Activated naive CD4-positive, alpha-beta T cell treated with anti-CD3 and anti-CD28 coated beads for 36 hours (primary cell): Measurements from ENCODE around the gene OR13J1. TPM values are rescaled to one million over a fixed set of nuclear protein-coding genes. Genes with fewer than 3 reads are reported as not detected.
A peak's percentile ranks its signal among the peaks of the same experiment; 100 is the strongest.
"Not testable (repeated sequence)": the region's sequence is repeated elsewhere in the genome, so short reads cannot be mapped to it uniquely, and the experiment has no call there.

Experiments used
- CTCF ChIA-PET: fragments of 350-600 bp; sonication (Branson Sonifier 250); formaldehyde crosslinking; loops from one replicate; lab custom pipeline; 2021; ENCODE audit warnings: antibody characterized with exemption; lab: Charles Lee
- DNase-seq: peaks from one replicate; pipeline ENCODE4 v3.0.0-alpha.2; 2020
- H3K27ac Mint-ChIP-seq: one replicate; pipeline ENCODE4 v1.8.0; 2021; ENCODE audit warnings: mild to moderate bottlenecking, mixed read lengths
- H3K27me3 Mint-ChIP-seq: one replicate; pipeline ENCODE4 v1.8.0; 2021; ENCODE audit warnings: low read depth, mixed read lengths
- H3K36me3 Mint-ChIP-seq: one replicate; pipeline ENCODE4 v1.8.0; 2021; ENCODE audit warnings: low read depth, mixed read lengths
- H3K4me1 Mint-ChIP-seq: one replicate; pipeline ENCODE4 v1.8.0; 2021; ENCODE audit warnings: low read depth, mixed read lengths
- H3K4me3 Mint-ChIP-seq: one replicate; pipeline ENCODE4 v1.8.0; 2021; ENCODE audit warnings: mild to moderate bottlenecking, moderate library complexity, mixed read lengths
- H3K9me3 Mint-ChIP-seq: one replicate; pipeline ENCODE4 v1.8.0; 2021; ENCODE audit warnings: mixed read lengths
- intact Hi-C: fragments of 100-400 bp; cut with micrococcal nuclease; formaldehyde crosslinking; loops from one replicate; pipeline ENCODE4 v1.15.1; 2023
- total RNA-seq, 2 experiments: library from RNA; stranded (reverse); gene quantifications; one replicate each; pipeline ENCODE4 v1.2.3, GENCODE V29; 2021

Gene OR13J1, protein sequence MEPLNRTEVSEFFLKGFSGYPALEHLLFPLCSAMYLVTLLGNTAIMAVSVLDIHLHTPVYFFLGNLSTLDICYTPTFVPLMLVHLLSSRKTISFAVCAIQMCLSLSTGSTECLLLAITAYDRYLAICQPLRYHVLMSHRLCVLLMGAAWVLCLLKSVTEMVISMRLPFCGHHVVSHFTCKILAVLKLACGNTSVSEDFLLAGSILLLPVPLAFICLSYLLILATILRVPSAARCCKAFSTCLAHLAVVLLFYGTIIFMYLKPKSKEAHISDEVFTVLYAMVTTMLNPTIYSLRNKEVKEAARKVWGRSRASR
- total RNA-seq = not detected

DNA sequence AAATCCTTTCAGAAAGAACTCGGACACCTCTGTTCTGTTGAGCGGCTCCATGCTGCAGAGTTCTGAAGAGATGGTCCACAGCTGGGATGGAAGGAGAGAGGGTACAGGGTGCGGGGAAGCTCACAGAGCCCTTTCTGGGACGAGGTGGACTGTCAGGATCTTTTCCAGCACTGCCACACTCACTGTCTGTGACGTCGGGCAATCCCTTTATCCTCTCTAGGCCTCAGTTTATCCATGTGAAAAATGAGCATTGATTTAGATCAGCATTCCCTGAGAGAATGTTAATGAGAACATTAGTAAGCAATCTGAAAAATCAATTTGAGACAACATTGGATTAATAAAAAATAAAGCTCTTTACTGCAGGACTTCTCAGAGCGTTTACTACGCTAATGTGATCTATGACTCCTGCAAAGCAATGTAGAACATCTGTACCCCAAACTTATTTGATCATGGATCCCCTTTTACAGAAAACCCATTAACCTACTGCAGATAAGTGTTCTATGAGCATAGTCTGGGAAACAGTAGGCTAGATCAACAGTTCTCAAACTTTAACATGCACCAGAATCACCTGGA lies at the start of gene OR13J1:
TSS of gene OR13J1 (minus strand) at position 51 of the 573 bp plus-strand sequence. CDS start at position 51, 0 bp downstream.
- DNase-seq = no peak
- no peaks in the 10 kb centered on the region for H3K4me1 Mint-ChIP-seq
- H3K27me3 Mint-ChIP-seq = no peaks in the 10 kb centered on the region
- H3K9me3 Mint-ChIP-seq = no peaks in the 10 kb centered on the region
- CTCF ChIA-PET = interaction anchor here (1.0 kb wide), 2 partner anchors 12 to 153 kb away, joined by 3 to 6 read pairs; no protein-coding TSS in a partner anchor
- H3K27ac Mint-ChIP-seq = no peak within 1 kb of the TSS
- no peaks in the 10 kb centered on the region for H3K36me3 Mint-ChIP-seq
- intact Hi-C loops = no loop called here
- H3K4me3 Mint-ChIP-seq = no peak within 1 kb of the TSS

DNA sequence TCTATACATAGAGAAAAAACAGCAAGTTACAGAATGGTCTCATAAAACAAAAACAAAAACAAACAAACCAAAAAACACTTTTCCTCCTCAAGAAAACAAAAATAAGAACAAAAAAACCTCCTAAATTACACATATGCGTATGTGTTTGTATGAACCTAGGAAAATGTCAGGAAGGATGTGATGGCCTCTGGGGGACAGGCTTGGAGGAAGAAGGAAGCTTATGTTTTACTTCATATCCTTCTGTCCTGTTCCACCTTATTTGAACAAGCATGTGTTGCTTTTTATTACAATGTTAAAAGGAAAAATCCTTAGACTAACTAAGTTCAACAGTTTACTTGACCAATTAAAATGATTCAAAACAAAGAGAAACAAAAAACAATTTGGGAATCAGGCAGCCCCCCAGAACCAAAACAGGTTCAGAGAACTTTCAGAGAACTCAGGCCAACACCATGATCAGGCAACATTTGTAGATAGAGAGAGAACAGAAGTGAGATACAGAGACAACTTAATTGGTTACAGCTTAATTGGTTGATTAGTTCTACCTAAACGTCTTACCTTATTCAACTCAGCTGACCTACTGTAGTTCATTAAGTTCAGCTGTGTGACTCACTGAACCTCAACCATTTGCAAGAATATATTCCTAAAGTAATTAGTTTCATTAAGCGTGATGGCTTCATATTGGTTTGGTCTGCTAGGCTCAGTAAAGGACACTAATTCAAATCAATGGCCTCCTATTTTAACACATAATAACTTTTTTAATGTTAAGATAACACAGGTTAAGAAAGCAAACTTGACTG lies 49.2 kb upstream of the OR13J1 start:
- Mint-ChIP-seq H3K36me3 (no peaks in the 10 kb centered on the region), H3K9me3 (no peaks in the 10 kb centered on the region), H3K27ac (no peak overlapping the region), H3K4me3 (no peak overlapping the region), H3K4me1 (peaks cover 21% of the 10 kb centered on the region), H3K27me3 (no peaks in the 10 kb centered on the region)
- DNase-seq = no peak
- CTCF ChIA-PET = interaction anchor here (0.7 to 2.6 kb wide), 5 partner anchors 16 to 89 kb away, joined by 3 to 10 read pairs (median 8); no protein-coding TSS in a partner anchor
- intact Hi-C loops = no loop called here

DNA sequence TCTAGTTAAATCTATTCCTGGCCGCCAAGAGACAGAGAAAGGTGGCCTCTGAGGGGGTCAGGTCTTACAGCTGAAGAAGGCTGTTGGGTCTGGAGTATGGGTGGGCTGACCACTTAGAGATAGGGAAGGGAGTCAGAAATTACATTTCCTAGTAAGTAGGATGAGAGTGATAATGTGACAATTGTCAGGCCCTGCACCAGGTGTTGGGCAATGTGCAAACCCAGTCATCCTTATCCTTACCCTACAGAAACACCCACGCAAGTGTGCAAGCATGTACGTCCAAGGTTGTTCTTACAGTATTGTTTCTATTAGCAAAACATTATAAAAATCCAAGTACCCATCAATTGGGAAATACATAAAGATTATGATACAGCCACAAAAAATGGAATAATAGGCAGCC lies 48.6 kb upstream of the OR13J1 start:
- H3K36me3 Mint-ChIP-seq = no peaks in the 10 kb centered on the region
- no peaks in the 10 kb centered on the region for H3K27me3 Mint-ChIP-seq
- no peak for DNase-seq
- no peak overlapping the region for H3K4me3 Mint-ChIP-seq
- intact Hi-C loops = no loop called here
- H3K9me3 Mint-ChIP-seq = no peaks in the 10 kb centered on the region
- CTCF ChIA-PET = interaction anchor here (1.2 to 2.6 kb wide), 4 partner anchors 16 to 90 kb away, joined by 4 to 10 read pairs (median 8); no protein-coding TSS in a partner anchor
- H3K4me1 Mint-ChIP-seq = peaks cover 14% of the 10 kb centered on the region
- H3K27ac Mint-ChIP-seq = no peak overlapping the region

DNA sequence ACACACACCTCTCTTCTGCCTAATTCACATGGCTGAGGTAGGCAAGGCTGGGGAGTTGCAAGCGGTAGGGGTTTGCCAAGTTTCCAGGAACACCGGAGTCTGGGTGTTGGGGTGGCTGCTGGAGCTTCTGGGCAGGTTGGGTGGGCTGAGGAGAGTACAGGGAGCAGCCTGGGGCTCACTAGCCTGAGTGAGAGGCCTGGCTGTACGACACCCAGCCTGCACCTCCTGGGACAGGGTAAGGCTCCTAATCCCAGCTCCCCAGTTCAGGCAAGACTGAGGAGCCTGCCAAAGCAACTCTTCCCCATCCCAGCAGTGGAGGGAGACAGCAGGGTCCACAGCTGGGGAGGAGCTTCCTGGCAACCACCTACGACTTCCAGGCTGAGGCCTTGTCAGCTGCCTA lies 47.1 kb upstream of the OR13J1 start:
- Mint-ChIP-seq H3K9me3 (no peaks in the 10 kb centered on the region), H3K4me3 (no peak overlapping the region), H3K4me1 (peaks cover 8% of the 10 kb centered on the region), H3K27me3 (no peaks in the 10 kb centered on the region), H3K36me3 (no peaks in the 10 kb centered on the region), H3K27ac (no peak overlapping the region)
- intact Hi-C loops = no loop called here
- DNase-seq = no peak
- CTCF ChIA-PET = interaction anchor here (0.7 to 2.1 kb wide), 2 partner anchors 14 to 28 kb away, joined by 4 to 8 read pairs; no protein-coding TSS in a partner anchor

DNA sequence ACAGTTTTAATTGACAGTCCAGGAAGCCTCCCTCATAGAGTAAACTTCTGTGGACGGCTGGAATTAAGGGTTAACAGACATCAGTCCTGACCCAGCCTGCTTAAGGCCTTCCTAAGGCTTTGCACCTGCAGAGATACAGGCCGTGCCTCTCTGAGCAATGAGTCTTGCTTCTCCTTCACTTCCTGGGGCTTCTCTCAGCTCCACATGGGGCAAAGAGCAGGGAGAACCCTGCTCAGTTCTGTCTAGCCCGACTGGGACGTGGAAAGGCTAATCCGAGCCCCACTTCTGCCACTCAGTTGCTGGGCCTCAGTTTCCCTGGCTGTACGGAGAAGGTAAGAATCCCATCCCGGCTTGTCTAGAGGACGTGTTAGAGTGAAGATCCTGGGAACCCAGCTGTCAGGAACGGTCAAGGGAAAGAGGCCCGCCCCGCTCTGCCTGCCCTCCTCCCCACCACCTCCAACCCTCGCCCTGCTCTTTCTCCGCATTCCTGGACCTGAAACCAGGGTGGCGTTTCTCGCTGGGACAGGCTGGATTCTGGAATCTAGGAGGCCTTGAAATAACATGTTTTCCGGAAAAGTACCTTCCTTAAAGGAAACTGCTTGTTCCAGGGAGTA lies 45.6 kb upstream of the OR13J1 start:
- Mint-ChIP-seq H3K4me1 (peaks cover 20% of the 10 kb centered on the region), H3K27ac (no peak overlapping the region), H3K4me3 (no peak overlapping the region), H3K36me3 (no peaks in the 10 kb centered on the region), H3K27me3 (no peaks in the 10 kb centered on the region), H3K9me3 (no peaks in the 10 kb centered on the region)
- no peak for DNase-seq
- CTCF ChIA-PET = no interaction called here
- intact Hi-C loops = no loop called here

DNA sequence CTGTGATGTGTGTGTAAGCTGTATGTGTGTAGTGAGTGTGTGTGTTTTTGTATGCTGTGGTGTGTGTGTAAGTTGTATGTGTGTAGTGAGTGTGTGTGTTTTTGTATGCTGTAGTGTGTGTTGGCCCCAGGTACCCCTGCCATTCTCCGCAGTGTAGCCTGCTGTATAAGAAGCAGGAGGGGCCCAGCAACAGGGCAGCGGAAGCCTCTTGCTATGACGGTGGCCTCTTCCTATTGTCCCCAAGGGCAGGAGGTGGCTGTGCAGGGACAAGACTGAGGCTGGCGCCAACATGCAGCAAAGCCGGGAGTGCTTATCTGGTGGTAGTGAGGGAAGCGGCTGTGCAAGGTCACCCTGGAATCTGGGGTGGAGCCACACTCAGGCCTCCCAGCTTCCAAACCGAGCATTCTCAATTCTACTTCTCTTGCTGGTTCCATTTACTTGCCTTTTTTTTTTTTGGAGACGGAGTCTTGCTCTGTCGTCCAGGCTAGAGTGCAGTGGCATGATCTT lies 44.2 kb upstream of the OR13J1 start:
- Mint-ChIP-seq H3K27me3 (no peaks in the 10 kb centered on the region), H3K27ac (no peak overlapping the region), H3K4me1 (peaks cover 29% of the 10 kb centered on the region), H3K9me3 (no peaks in the 10 kb centered on the region), H3K36me3 (no peaks in the 10 kb centered on the region), H3K4me3 (no peak overlapping the region)
- peak; percentile 35 for DNase-seq
- CTCF ChIA-PET = interaction anchor here (0.6 to 1.2 kb wide), 2 partner anchors 23 to 30 kb away, joined by 6 read pairs; no protein-coding TSS in a partner anchor
- intact Hi-C loops = loop anchor here (5.0 kb wide), 1 partner anchor 93 kb away; no protein-coding TSS in a partner anchor

DNA sequence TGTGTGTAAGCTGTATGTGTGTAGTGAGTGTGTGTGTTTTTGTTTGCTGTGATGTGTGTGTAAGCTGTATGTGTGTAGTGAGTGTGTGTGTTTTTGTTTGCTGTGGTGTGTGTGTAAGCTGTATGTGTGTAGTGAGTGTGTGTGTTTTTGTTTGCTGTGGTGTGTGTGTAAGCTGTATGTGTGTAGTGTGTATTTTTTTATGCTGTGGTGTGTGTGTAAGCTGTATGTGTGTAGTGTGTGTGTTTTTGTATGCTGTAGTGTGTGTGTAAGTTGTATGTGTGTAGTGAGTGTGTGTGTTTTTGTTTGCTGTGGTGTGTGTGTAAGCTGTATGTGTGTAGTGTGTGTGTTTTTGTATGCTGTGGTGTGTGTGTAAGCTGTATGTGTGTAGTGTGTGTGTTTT lies 43.2 kb upstream of the OR13J1 start:
- H3K4me1 Mint-ChIP-seq = peaks cover 38% of the 10 kb centered on the region
- H3K36me3 Mint-ChIP-seq = not testable (repeated sequence)

DNA sequence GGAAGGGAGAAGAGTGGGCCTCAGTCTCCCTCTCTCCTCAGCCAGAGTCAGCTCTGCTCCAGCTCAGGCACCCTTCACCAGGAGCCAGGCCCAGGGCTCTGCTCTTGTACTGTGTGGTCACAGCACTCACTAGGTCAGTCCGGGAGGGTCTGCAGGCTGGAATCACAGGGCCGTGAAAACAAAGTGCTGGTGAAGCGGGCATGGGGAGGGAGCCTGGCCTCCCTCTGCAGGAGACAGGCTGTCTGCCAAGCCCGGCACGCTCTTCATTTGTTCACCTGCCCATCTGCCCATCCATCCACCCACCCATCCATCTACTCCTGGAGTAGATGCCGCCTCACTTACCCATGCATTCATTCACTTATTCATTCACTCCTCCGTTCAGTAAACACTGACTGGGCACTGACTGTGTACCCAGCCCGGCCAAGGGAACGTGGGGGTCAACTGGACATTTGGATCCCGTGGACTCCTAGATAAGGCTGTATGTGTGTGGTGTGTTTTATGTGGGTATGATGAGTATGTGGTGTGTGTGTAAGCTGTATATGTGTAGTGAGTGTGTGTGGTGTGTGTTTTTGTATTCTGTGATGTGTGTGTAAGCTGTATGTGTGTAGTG lies 42.7 kb upstream of the OR13J1 start:
- H3K27ac Mint-ChIP-seq = no peak overlapping the region
- H3K36me3 Mint-ChIP-seq = no peaks in the 10 kb centered on the region
- H3K4me1 Mint-ChIP-seq = peaks cover 43% of the 10 kb centered on the region
- intact Hi-C loops = loop anchor here (5.0 kb wide), 1 partner anchor 94 kb away; no protein-coding TSS in a partner anchor
- no peak overlapping the region for H3K4me3 Mint-ChIP-seq
- CTCF ChIA-PET = interaction anchor here (0.5 to 3.1 kb wide), 5 partner anchors 10 to 598 kb away, joined by 3 to 23 read pairs (median 3); no protein-coding TSS in a partner anchor
- DNase-seq = no peak
- no peaks in the 10 kb centered on the region for H3K9me3 Mint-ChIP-seq
- H3K27me3 Mint-ChIP-seq = no peaks in the 10 kb centered on the region

More for the DNA sequence above, 43.2 kb upstream of the OR13J1 start:
- not testable (repeated sequence) for H3K27me3 Mint-ChIP-seq, H3K4me3 Mint-ChIP-seq, H3K9me3 Mint-ChIP-seq, H3K27ac Mint-ChIP-seq, DNase-seq
- intact Hi-C loops = loop anchor here (5.0 kb wide), 1 partner anchor 94 kb away; no protein-coding TSS in a partner anchor
- CTCF ChIA-PET = interaction anchor here (0.5 to 1.2 kb wide), 5 partner anchors 10 to 146 kb away, joined by 3 to 6 read pairs (median 3); no protein-coding TSS in a partner anchor

DNA sequence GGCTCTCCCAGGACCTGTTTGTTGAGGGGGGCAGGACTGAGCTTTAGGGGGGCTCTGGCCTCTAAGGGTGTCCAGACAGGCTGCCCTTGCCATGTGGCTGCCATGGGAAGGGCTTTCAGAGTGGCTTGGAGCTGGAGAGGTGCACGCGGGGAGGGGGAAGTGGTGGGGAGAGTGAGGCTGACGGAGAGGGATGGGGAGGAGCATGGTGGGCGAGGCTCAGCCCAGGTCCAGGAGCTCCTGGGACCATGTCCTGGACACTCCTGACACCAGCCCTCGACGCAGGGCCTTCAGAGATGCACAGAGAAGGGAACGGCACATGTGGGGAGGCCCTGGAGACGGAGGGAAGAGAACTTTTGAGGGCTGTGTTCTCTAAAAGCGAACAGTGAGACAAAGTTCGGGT lies 41.5 kb upstream of the OR13J1 start:
- intact Hi-C loops = loop anchor here (5.0 kb wide), 1 partner anchor 96 kb away; no protein-coding TSS in a partner anchor
- DNase-seq = no peak
- Mint-ChIP-seq H3K27ac (no peak overlapping the region), H3K36me3 (no peaks in the 10 kb centered on the region), H3K4me1 (peaks cover 54% of the 10 kb centered on the region), H3K9me3 (no peaks in the 10 kb centered on the region), H3K4me3 (no peak overlapping the region), H3K27me3 (no peaks in the 10 kb centered on the region)
- CTCF ChIA-PET = interaction anchor here (0.5 to 3.1 kb wide), 6 partner anchors 8 to 55 kb away, joined by 3 to 23 read pairs (median 4); no protein-coding TSS in a partner anchor

DNA sequence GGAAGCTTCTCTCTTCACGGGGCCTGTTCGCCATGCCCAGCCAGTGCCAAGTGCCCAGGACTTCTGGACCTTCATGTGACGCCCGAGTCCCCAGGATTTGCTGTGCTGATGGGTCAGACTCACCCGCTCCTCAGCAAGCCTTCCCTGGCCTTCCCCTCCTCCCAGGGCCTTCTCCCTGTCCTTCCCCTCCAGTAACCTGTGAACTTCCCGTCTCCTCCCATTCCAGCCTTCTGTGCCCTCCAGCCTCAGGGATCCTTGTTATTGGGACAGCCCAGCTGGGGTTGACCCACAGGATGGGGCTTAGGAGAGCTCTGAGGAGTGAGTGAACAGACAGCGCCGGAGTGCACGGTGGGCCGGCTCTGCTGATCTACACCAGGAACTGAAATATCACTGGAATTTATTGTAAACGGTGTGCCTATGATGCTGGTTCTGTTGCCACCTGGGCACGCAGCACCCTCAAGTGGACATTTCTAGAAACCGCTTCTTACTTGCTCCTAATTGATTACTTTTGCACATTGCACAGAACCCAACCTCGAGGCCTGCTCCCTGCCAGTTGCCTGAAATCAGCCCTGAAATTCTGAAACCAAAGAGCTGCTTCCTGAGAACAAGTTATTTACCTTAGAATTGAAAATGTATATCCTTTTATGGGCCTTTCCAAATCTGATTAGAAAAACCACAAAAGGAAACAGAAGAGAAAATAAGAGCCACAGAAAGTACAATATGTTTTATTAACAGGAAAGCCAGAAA lies 40.6 kb upstream of the OR13J1 start:
- CTCF ChIA-PET = interaction anchor here (0.6 to 3.1 kb wide), 6 partner anchors 7 to 54 kb away, joined by 3 to 23 read pairs (median 4); no protein-coding TSS in a partner anchor
- peak; percentile 69 for DNase-seq
- no peaks in the 10 kb centered on the region for H3K9me3 Mint-ChIP-seq
- no peaks in the 10 kb centered on the region for H3K27me3 Mint-ChIP-seq
- intact Hi-C loops = loop anchor here (5.0 kb wide), 1 partner anchor 97 kb away; no protein-coding TSS in a partner anchor
- H3K36me3 Mint-ChIP-seq = no peaks in the 10 kb centered on the region
- H3K4me1 Mint-ChIP-seq = peaks cover 59% of the 10 kb centered on the region
- H3K27ac Mint-ChIP-seq = peak overlapping the region; percentile 27
- H3K4me3 Mint-ChIP-seq = no peak overlapping the region
